Neural cell (in vitro differentiated cells): ENCODE measurements around the gene ENKUR. TPM values are rescaled to one million over a fixed set of nuclear protein-coding genes. Genes with fewer than 3 reads are reported as not detected.

ENCODE experiments used
- H2AFZ ChIP-seq: fragments of 200-600, 300-800 bp; sonication (generic), shearing (Covaris generic); 2 replicates; pipeline ENCODE4 v1.6.0; 2014; ENCODE audit warnings: low read depth, mild to moderate bottlenecking, antibody characterized with exemption, low read length, moderate library complexity
- H3F3A ChIP-seq: fragments of 200-600 bp; shearing (Covaris generic); 2 replicates; pipeline ENCODE4 v1.6.1; 2016; ENCODE audit warnings: mild to moderate bottlenecking, moderate library complexity, mixed read lengths, antibody characterized with exemption, low read length; ENCODE audit not compliant: insufficient read depth, poor library complexity, severe bottlenecking
- H3K27ac ChIP-seq: fragments of 200-600, 300-800 bp; sonication (generic), shearing (Covaris generic); 2 replicates; pipeline ENCODE4 v1.5.1; 2014; ENCODE audit warnings: mild to moderate bottlenecking, low read length, moderate library complexity
- H3K27me3 ChIP-seq: fragments of 300-800, 200-600 bp; sonication (generic), shearing (Covaris generic); 2 replicates; pipeline ENCODE4 v1.6.0; 2014; ENCODE audit warnings: mild to moderate bottlenecking, low read depth, low read length, moderate library complexity; ENCODE audit not compliant: insufficient read depth
- H3K36me3 ChIP-seq: fragments of 300-800, 200-600 bp; sonication (generic), shearing (Covaris generic); 2 replicates; pipeline ENCODE4 v1.5.1; 2014; ENCODE audit warnings: mild to moderate bottlenecking, antibody characterized with exemption, low read length, moderate library complexity; ENCODE audit not compliant: insufficient read depth
- H3K4me2 ChIP-seq: fragments of 300-800, 200-600 bp; sonication (generic), shearing (Covaris generic); 2 replicates; pipeline ENCODE4 v1.6.0; 2014; ENCODE audit warnings: mild to moderate bottlenecking, low read length
- H3K4me3 ChIP-seq: fragments of 300-800, 200-600 bp; sonication (generic), shearing (Covaris generic); 2 replicates; pipeline ENCODE4 v1.5.1; 2014; ENCODE audit warnings: mild to moderate bottlenecking, low read length, moderate library complexity
- H3K79me2 ChIP-seq: fragments of 200-600 bp; shearing (Covaris generic); replicated peaks from 2 replicates; pipeline ENCODE4 v1.6.0; 2014; ENCODE audit warnings: mild to moderate bottlenecking, low read length, moderate library complexity; ENCODE audit not compliant: insufficient read depth
- H3K9ac ChIP-seq: fragments of 300-800, 200-600 bp; sonication (generic), shearing (Covaris generic); 2 replicates; pipeline ENCODE4 v1.6.1; 2016; ENCODE audit warnings: mild to moderate bottlenecking, low read length, mixed read lengths
- H3K9me2 ChIP-seq: fragments of 200-600 bp; shearing (Covaris generic); 2 replicates; pipeline ENCODE4 v1.6.1; 2016; ENCODE audit warnings: mild to moderate bottlenecking, low read length, mixed read lengths; ENCODE audit not compliant: insufficient read depth
- H3K9me3 ChIP-seq: fragments of 200-600, 300-800 bp; sonication (generic), shearing (Covaris generic); 2 replicates; pipeline ENCODE4 v1.6.1; 2016; ENCODE audit warnings: mild to moderate bottlenecking, mixed run types, low read length, moderate library complexity, mixed read lengths
- H4K20me1 ChIP-seq: fragments of 200-600 bp; shearing (Covaris generic); 2 replicates; pipeline ENCODE4 v1.6.1; 2016; ENCODE audit warnings: mild to moderate bottlenecking, mixed run types; ENCODE audit not compliant: insufficient read depth
- EP300 ChIP-seq: fragments of 450-650 bp; conservative IDR thresholded peaks from 2 replicates; pipeline ENCODE4 v1.6.1; 2014; ENCODE audit warnings: antibody characterized with exemption, mild to moderate bottlenecking, moderate library complexity; ENCODE audit not compliant: poor library complexity, severe bottlenecking
- EZH2 ChIP-seq: fragments of 200-600, 300-800 bp; shearing (Covaris generic), sonication (generic); IDR thresholded peaks from 2 replicates; pipeline ENCODE4 v1.6.1; 2014; ENCODE audit warnings: antibody characterized with exemption, low read length, borderline replicate concordance, mild to moderate bottlenecking; ENCODE audit not compliant: insufficient read depth, poor library complexity, severe bottlenecking
- MXI1 ChIP-seq: fragments of 450-650 bp; conservative IDR thresholded peaks from 2 replicates; pipeline ENCODE4 v1.6.1; 2014; ENCODE audit warnings: antibody characterized with exemption, mild to moderate bottlenecking; ENCODE audit not compliant: poor library complexity, severe bottlenecking
- POLR2AphosphoS5 ChIP-seq: IDR thresholded peaks from 2 replicates; pipeline ENCODE4 v1.6.1; 2012
- RAD21 ChIP-seq: fragments of 450-650 bp; conservative IDR thresholded peaks from 2 replicates; pipeline ENCODE4 v1.6.1; 2014; ENCODE audit warnings: antibody characterized with exemption, mild to moderate bottlenecking, moderate library complexity
- SMC3 ChIP-seq: fragments of 450-650 bp; conservative IDR thresholded peaks from 2 replicates; pipeline ENCODE4 v1.6.1; 2014; ENCODE audit warnings: antibody characterized with exemption, mild to moderate bottlenecking, moderate library complexity; ENCODE audit not compliant: poor library complexity
- TAF1 ChIP-seq: IDR thresholded peaks from 2 replicates; pipeline ENCODE4 v1.6.1; 2012; ENCODE audit warnings: low read depth
- polyA plus RNA-seq: library from polyadenylated mRNA; depleted of rRNA; stranded (reverse); fragments of >200 nt; gene quantifications from 2 replicates; pipeline ENCODE4 v1.2.3, GENCODE V29; 2014
- TF ChIP-seq, protein P1 (sequence below): fragments of 450-650 bp; IDR thresholded peaks from 2 replicates; pipeline ENCODE4 v1.5.1; 2014; ENCODE audit warnings: antibody characterized with exemption, mild to moderate bottlenecking, moderate library complexity; ENCODE audit not compliant: poor library complexity, severe bottlenecking
- TF ChIP-seq, protein P2 (sequence below): IDR thresholded peaks from 2 replicates; pipeline ENCODE4 v1.6.1; 2012; ENCODE audit warnings: borderline replicate concordance

Gene ENKUR
- polyA plus RNA-seq, 1 donor from 2014 or later = 2.6 TPM

DNA sequence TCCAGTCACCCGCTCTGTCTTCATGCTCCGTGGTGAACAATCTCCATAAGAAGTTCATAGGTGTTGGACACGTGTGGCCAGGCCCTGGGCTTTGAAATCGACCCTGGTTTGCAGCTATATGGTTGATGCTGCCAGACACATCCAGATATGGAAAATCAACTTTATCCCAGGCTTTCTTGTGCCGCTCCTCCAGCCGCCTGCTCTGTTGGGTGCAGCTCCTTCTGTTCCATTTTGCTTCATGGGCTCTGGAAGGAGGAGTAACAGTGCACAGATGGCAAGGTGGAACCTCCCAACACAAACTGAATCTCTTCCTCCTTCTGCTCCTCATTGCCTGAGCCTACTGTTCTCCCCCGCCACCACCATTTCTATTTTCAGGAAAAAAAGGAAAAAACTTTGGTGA lies 45.2 kb upstream of the ENKUR start:
- H3K27me3 ChIP-seq = no peaks in the 10 kb centered on the region
- no peak overlapping the region for H3K9ac ChIP-seq
- TF ChIP-seq EZH2 (no peak), EP300 (no peak), POLR2AphosphoS5 (no peak), RAD21 (no peak), TAF1 (no peak), MXI1 (no peak), SMC3 (no peak)
- TF ChIP-seq, protein P1, sequence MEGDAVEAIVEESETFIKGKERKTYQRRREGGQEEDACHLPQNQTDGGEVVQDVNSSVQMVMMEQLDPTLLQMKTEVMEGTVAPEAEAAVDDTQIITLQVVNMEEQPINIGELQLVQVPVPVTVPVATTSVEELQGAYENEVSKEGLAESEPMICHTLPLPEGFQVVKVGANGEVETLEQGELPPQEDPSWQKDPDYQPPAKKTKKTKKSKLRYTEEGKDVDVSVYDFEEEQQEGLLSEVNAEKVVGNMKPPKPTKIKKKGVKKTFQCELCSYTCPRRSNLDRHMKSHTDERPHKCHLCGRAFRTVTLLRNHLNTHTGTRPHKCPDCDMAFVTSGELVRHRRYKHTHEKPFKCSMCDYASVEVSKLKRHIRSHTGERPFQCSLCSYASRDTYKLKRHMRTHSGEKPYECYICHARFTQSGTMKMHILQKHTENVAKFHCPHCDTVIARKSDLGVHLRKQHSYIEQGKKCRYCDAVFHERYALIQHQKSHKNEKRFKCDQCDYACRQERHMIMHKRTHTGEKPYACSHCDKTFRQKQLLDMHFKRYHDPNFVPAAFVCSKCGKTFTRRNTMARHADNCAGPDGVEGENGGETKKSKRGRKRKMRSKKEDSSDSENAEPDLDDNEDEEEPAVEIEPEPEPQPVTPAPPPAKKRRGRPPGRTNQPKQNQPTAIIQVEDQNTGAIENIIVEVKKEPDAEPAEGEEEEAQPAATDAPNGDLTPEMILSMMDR = no peak
- TF ChIP-seq, protein P2, sequence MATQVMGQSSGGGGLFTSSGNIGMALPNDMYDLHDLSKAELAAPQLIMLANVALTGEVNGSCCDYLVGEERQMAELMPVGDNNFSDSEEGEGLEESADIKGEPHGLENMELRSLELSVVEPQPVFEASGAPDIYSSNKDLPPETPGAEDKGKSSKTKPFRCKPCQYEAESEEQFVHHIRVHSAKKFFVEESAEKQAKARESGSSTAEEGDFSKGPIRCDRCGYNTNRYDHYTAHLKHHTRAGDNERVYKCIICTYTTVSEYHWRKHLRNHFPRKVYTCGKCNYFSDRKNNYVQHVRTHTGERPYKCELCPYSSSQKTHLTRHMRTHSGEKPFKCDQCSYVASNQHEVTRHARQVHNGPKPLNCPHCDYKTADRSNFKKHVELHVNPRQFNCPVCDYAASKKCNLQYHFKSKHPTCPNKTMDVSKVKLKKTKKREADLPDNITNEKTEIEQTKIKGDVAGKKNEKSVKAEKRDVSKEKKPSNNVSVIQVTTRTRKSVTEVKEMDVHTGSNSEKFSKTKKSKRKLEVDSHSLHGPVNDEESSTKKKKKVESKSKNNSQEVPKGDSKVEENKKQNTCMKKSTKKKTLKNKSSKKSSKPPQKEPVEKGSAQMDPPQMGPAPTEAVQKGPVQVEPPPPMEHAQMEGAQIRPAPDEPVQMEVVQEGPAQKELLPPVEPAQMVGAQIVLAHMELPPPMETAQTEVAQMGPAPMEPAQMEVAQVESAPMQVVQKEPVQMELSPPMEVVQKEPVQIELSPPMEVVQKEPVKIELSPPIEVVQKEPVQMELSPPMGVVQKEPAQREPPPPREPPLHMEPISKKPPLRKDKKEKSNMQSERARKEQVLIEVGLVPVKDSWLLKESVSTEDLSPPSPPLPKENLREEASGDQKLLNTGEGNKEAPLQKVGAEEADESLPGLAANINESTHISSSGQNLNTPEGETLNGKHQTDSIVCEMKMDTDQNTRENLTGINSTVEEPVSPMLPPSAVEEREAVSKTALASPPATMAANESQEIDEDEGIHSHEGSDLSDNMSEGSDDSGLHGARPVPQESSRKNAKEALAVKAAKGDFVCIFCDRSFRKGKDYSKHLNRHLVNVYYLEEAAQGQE = no peak
- H3K27ac ChIP-seq = no peak overlapping the region
- no peak overlapping the region for H3K4me2 ChIP-seq
- H3K9me2 ChIP-seq = no peaks in the 10 kb centered on the region
- H3K79me2 ChIP-seq = no peaks in the 10 kb centered on the region
- no peaks in the 10 kb centered on the region for H3K9me3 ChIP-seq
- H4K20me1 ChIP-seq = no peaks in the 10 kb centered on the region
- no peak overlapping the region for H3K4me3 ChIP-seq
- no peaks in the 10 kb centered on the region for H3K36me3 ChIP-seq
- no peak overlapping the region for H2AFZ ChIP-seq
- no peaks in the 10 kb centered on the region for H3F3A ChIP-seq

DNA sequence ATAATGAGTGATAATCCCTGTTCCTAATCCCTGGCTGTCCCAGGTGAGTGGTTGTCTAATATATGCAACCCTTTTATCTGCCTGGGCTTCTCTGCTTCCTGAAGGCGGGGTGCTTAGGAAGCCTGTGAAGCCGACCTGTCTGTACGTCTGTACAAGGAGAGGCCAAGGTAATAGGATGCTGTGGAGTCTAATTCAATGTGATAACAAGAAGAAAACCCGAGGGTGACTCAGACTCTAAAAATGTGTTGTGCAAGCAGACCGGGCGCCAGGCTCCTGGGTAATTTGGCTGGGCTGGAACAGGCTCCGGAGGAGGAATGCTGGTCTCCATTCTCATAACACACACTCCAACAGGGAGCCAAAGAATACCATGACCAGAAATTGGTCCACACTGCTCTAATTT lies 44.0 kb upstream of the ENKUR start:
- Histone ChIP-seq H3K36me3 (no peaks in the 10 kb centered on the region), H3F3A (no peaks in the 10 kb centered on the region), H3K27me3 (no peaks in the 10 kb centered on the region), H3K9ac (no peak overlapping the region), H3K9me3 (no peaks in the 10 kb centered on the region), H3K27ac (no peak overlapping the region), H3K4me3 (no peak overlapping the region), H4K20me1 (no peaks in the 10 kb centered on the region), H3K79me2 (no peaks in the 10 kb centered on the region), H3K4me2 (no peak overlapping the region), H2AFZ (no peak overlapping the region), H3K9me2 (no peaks in the 10 kb centered on the region)
- TF ChIP-seq POLR2AphosphoS5 = no peak

DNA sequence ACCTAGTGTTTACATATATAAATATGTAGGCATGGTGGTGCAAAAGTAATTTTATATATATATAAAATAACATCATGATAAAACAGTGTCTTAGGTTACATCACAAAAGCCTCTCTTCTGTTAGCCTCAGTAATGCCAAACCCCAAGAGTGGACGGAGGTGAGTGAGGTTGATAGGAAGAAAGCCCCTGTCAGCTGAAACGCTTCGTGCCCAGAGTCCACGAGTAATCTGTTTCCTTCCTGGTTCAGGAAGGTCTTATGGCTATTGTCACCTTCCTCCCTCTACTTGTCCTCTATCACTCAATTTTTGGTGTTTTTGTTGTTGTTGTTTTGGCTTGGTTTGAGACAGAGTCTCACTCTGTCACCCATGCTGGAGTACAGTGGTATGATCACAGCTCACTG lies 41.9 kb upstream of the ENKUR start:
- Histone ChIP-seq H3K79me2 (no peaks in the 10 kb centered on the region), H3K4me2 (no peak overlapping the region), H3K9me3 (no peaks in the 10 kb centered on the region), H3K9ac (no peak overlapping the region), H3F3A (no peaks in the 10 kb centered on the region), H3K9me2 (no peaks in the 10 kb centered on the region), H3K27me3 (no peaks in the 10 kb centered on the region), H4K20me1 (no peaks in the 10 kb centered on the region), H3K27ac (no peak overlapping the region), H3K36me3 (no peaks in the 10 kb centered on the region), H3K4me3 (no peak overlapping the region), H2AFZ (no peak overlapping the region)
- TF ChIP-seq, protein P1 = no peak
- TF ChIP-seq TAF1 (no peak), SMC3 (no peak), EZH2 (no peak), EP300 (no peak), RAD21 (no peak), POLR2AphosphoS5 (no peak), MXI1 (no peak)
- TF ChIP-seq, protein P2 = no peak
